ENCODE data around the gene FAM117A. TPM values are rescaled to one million over a fixed set of nuclear protein-coding genes. Genes with fewer than 3 reads are reported as not detected.

FAM117A gene
- polyA plus RNA-seq, 1 of the 3 experiments (the other 2 are of a cell fraction), result 7.8 TPM

GRCh38 chr17:49723423-49723822 is 40.5 kb downstream of the FAM117A start:
- POLR2A ChIA-PET, result interaction anchor here (0.6 kb wide), 1 partner anchor 20 kb away, joined by 3 read pairs; no protein-coding TSS in a partner anchor
- Histone ChIP-seq H3K9me3 (no peaks in the 10 kb centered on the region), H3K79me2 (ENCODE audit: insufficient read depth) (no peaks in the 10 kb centered on the region), H3K9ac (no peak overlapping the region), H3K27me3 (ENCODE audit: insufficient read depth) (no peaks in the 10 kb centered on the region), H4K20me1 (ENCODE audit: insufficient read depth) (no peaks in the 10 kb centered on the region), H3K9me2 (no peaks in the 10 kb centered on the region), H3K4me3 (ENCODE audit: low read depth in 2 of 2, low read length in 1 of 2) (no peak overlapping the region), H3K4me2 (no peak overlapping the region), H3K36me3 (replicated peaks in 1 of 2; ENCODE audit: control insufficient read depth in 1 of 2, insufficient read depth in 2 of 2, low read length in 1 of 2) (peaks cover 0 to 11% of the 10 kb centered on the region in 2 experiments), H3K4me1 (ENCODE audit: control insufficient read depth in 1 of 2, insufficient read depth in 2 of 2, low read depth in 1 of 2, low read length in 1 of 2) (no peaks in the 10 kb centered on the region), H2AFZ (ENCODE audit: low read depth) (no peak overlapping the region), H3K27ac (ENCODE audit: low read depth in 2 of 2, low read length in 1 of 2) (no peak overlapping the region), H3F3A (replicated peaks; ENCODE audit: insufficient read depth) (no peaks in the 10 kb centered on the region)
- CTCF ChIA-PET, result interaction anchor here (1.4 to 5.3 kb wide), 2 partner anchors 10 to 15 kb away, joined by 4 to 35 read pairs; partner anchors contain the start of gene SLC35B1
- DNase-seq, result no peak
- 88% methylated on average over 8 of the region's 8 CpGs for WGBS (ENCODE audit: low lambda C conversion rate)
- TF ChIP-seq RFX5 (IDR thresholded peaks at IDR 0.05; ENCODE audit: low read length) (no peak), TCF12 (IDR thresholded peaks at IDR 0.05) (no peak), YY1 (IDR thresholded peaks at IDR 0.05; ENCODE audit: low read depth) (no peak), EP300 (IDR thresholded peaks at IDR 0.05; ENCODE audit: borderline replicate concordance in 1 of 2, low read depth in 1 of 2, low read length in 1 of 2) (no peak)

GRCh38 chr17:49722066-49722465 is 41.9 kb downstream of the FAM117A start:
- Histone ChIP-seq H3K36me3 (replicated peaks in 1 of 2; ENCODE audit: control insufficient read depth in 1 of 2, insufficient read depth in 2 of 2, low read length in 1 of 2) (peaks cover 4 to 20% of the 10 kb centered on the region in 2 experiments), H3K79me2 (ENCODE audit: insufficient read depth) (no peaks in the 10 kb centered on the region), H3K9ac (no peak overlapping the region), H3K9me3 (no peaks in the 10 kb centered on the region), H2AFZ (ENCODE audit: low read depth) (no peak overlapping the region), H3K9me2 (no peaks in the 10 kb centered on the region), H3K4me2 (no peak overlapping the region), H3F3A (replicated peaks; ENCODE audit: insufficient read depth) (no peaks in the 10 kb centered on the region), H3K4me3 (ENCODE audit: low read depth in 2 of 2, low read length in 1 of 2) (no peak overlapping the region), H4K20me1 (ENCODE audit: insufficient read depth) (no peaks in the 10 kb centered on the region), H3K27me3 (ENCODE audit: insufficient read depth) (no peaks in the 10 kb centered on the region), H3K4me1 (ENCODE audit: control insufficient read depth in 1 of 2, insufficient read depth in 2 of 2, low read depth in 1 of 2, low read length in 1 of 2) (no peaks in the 10 kb centered on the region), H3K27ac (ENCODE audit: low read depth in 2 of 2, low read length in 1 of 2) (no peak overlapping the region)
- 96% methylated on average over 3 of the region's 3 CpGs for WGBS (ENCODE audit: low lambda C conversion rate)
- CTCF ChIA-PET, result interaction anchor here (1.5 to 5.3 kb wide), 4 partner anchors 11 to 152 kb away, joined by 4 to 35 read pairs (median 6); partner anchors contain the start of gene SLC35B1
- POLR2A ChIA-PET, result no interaction called here
- no peak for DNase-seq
- TF ChIP-seq EZH2phosphoT487 (IDR thresholded peaks at IDR 0.05; ENCODE audit: borderline replicate concordance, low read depth) (no peak), TAF1 (IDR thresholded peaks at IDR 0.05; ENCODE audit: borderline replicate concordance, low read depth, low read length) (no peak), SMC3 (IDR thresholded peaks at IDR 0.05; ENCODE audit: low read depth, low read length) (no peak), ZBTB33 (IDR thresholded peaks at IDR 0.05; ENCODE audit: borderline replicate concordance, low read depth) (no peak), REST (IDR thresholded peaks at IDR 0.05; ENCODE audit: low read depth, low read length) (no peak), RAD21 (IDR thresholded peaks at IDR 0.05; ENCODE audit: low read length) (no peak), USF2 (IDR thresholded peaks at IDR 0.05; ENCODE audit: borderline replicate concordance, low read depth, low read length) (no peak), FOXJ3 (CRISPR knock-in tag; IDR thresholded peaks at IDR 0.05) (no peak), RFX5 (IDR thresholded peaks at IDR 0.05; ENCODE audit: low read length) (no peak), JUND (IDR thresholded peaks at IDR 0.05) (no peak), IRF3 (IDR thresholded peaks at IDR 0.05; ENCODE audit: low read depth, low read length) (no peak), FOSL2 (IDR thresholded peaks at IDR 0.05; ENCODE audit: borderline replicate concordance, low read depth) (no peak), CHD2 (IDR thresholded peaks at IDR 0.05; ENCODE audit: low read length, partially characterized antibody) (no peak), YY1 (IDR thresholded peaks at IDR 0.05; ENCODE audit: low read depth) (no peak), TEAD4 (IDR thresholded peaks at IDR 0.05; ENCODE audit: borderline replicate concordance, insufficient read depth) (no peak), RXRA (IDR thresholded peaks at IDR 0.05; ENCODE audit: borderline replicate concordance, low read depth) (no peak), PBX3 (IDR thresholded peaks at IDR 0.05) (no peak)
